SK-N-SH (cell line): ENCODE measurements around the gene TSPAN11.

Source experiments
- CTCF ChIP-seq: fragments of 200-600 bp; sonication (generic); IDR thresholded peaks from 2 replicates; pipeline ENCODE4 v1.6.1; 2017; ENCODE audit warnings: antibody characterized with exemption, mild to moderate bottlenecking, moderate library complexity
- EZH2phosphoT487 ChIP-seq: fragments of 200-600 bp; sonication (generic); IDR thresholded peaks from 2 replicates; pipeline ENCODE4 v1.6.1; 2017; ENCODE audit warnings: low read depth, mixed run types, mild to moderate bottlenecking, antibody characterized with exemption, moderate library complexity, borderline replicate concordance
- RAD21 ChIP-seq: IDR thresholded peaks from 2 replicates; pipeline ENCODE4 v1.6.1; 2012; ENCODE audit warnings: mild to moderate bottlenecking, low read length
- TAF1 ChIP-seq: IDR thresholded peaks from 2 replicates; pipeline ENCODE4 v1.6.1; 2012; ENCODE audit warnings: low read depth, mild to moderate bottlenecking, low read length, moderate library complexity, borderline replicate concordance
- ZBTB33 ChIP-seq: IDR thresholded peaks from 2 replicates; pipeline ENCODE4 v1.4.0; 2012; ENCODE audit warnings: low read depth, borderline replicate concordance

GRCh38 chr12:31017535-31017934 lies 91.0 kb downstream of the TSPAN11 start:
- TF ChIP-seq EZH2phosphoT487 (no peak), CTCF (no peak), RAD21 (no peak), TAF1 (no peak), ZBTB33 (no peak)
